ENCODE data around the gene PRR14. TPM values are rescaled to one million over a fixed set of nuclear protein-coding genes. Genes with fewer than 3 reads are reported as not detected.
"Not testable (repeated sequence)": the region's sequence is repeated elsewhere in the genome, so short reads cannot be mapped to it uniquely, and the experiment has no call there.

Gene PRR14
- total RNA-seq, 1 donor from 2014 or later: 9.2 TPM

- DNase-seq: not testable (repeated sequence)
Measured at GRCh38 chr16:30632454-30632853, 18.3 kb upstream of the PRR14 start.

GRCh38 chr16:30633526-30633925, 17.2 kb upstream of the PRR14 start:
- no peak for DNase-seq

- no peak for DNase-seq
Measured at GRCh38 chr16:30636599-30636998, 14.2 kb upstream of the PRR14 start.

GRCh38 chr16:30637139-30637538, 13.6 kb upstream of the PRR14 start:
- DNase-seq: not testable (repeated sequence)

GRCh38 chr16:30637944-30638343, 12.8 kb upstream of the PRR14 start:
- DNase-seq: no peak

GRCh38 chr16:30641378-30641982, 9.3 kb upstream of the PRR14 start:
- no peak for DNase-seq

- DNase-seq: no peak
Measured at GRCh38 chr16:30644334-30644830, 6.4 kb upstream of the PRR14 start.

- DNase-seq: no peak
Measured at GRCh38 chr16:30645727-30646126, 5.0 kb upstream of the PRR14 start.

GRCh38 chr16:30647274-30647571, 3.5 kb upstream of the PRR14 start:
- no peak for DNase-seq

- DNase-seq: no peak
Measured at GRCh38 chr16:30649725-30650368, 913 bp upstream of the PRR14 start.

GRCh38 chr16:30651124-30652004, 604 bp downstream of the PRR14 start:
- no peak for DNase-seq

- DNase-seq: no peak
Measured at GRCh38 chr16:30652005-30652296, 1.2 kb downstream of the PRR14 start.

- no peak for DNase-seq
Measured at GRCh38 chr16:30652718-30653117, 2.0 kb downstream of the PRR14 start.

- DNase-seq: no peak
Measured at GRCh38 chr16:30654856-30655255, 4.1 kb downstream of the PRR14 start.

GRCh38 chr16:30655815-30656347, 5.1 kb downstream of the PRR14 start:
- DNase-seq: no peak

- DNase-seq: no peak
Measured at GRCh38 chr16:30656388-30656787, 5.6 kb downstream of the PRR14 start.

- no peak for DNase-seq
Measured at GRCh38 chr16:30656974-30657865, 6.5 kb downstream of the PRR14 start.

- peak; percentile 100 for DNase-seq
Measured at GRCh38 chr16:30657866-30658730, 7.3 kb downstream of the PRR14 start, which contains the start of gene FBRS. Gene FBRS, plus strand, starts transcription at chr16:30658431. Its CDS starts 1,088 bp downstream, at chr16:30659519.

- peak; percentile 95 for DNase-seq
Measured at GRCh38 chr16:30658731-30659506, 8.2 kb downstream of the PRR14 start.
